Upper lobe of left lung (tissue), 4 donors: ENCODE results near the gene PAX5.

ENCODE experiments used
- CTCF ChIP-seq, 6 experiments: fragments of 450-650 bp in 4 of 6; fragments of 200-600 bp in 2 of 6; sonication (generic) in 2 of 6; IDR thresholded peaks; one replicate each; pipeline ENCODE4 v1.5.1; 2016 to 2019; ENCODE audit warnings: antibody characterized with exemption in 6 of 6
- POLR2A ChIP-seq, 4 donors: fragments of 450-650 bp; IDR thresholded peaks; one replicate each; pipeline ENCODE4 v1.5.1; 2016 to 2017; ENCODE audit warnings: antibody characterized with exemption in 4 of 4, mild to moderate bottlenecking in 2 of 4
- POLR2AphosphoS5 ChIP-seq, 2 donors: sonication (generic); formaldehyde crosslinking; IDR thresholded peaks; one replicate each; pipeline ENCODE4 v1.5.1; 2017; ENCODE audit warnings: antibody characterized with exemption in 2 of 2

- no peak for TF ChIP-seq POLR2AphosphoS5 (IDR thresholded peaks at IDR 0.05)
- TF ChIP-seq CTCF (IDR thresholded peaks at IDR 0.05): no peak
- TF ChIP-seq POLR2A (IDR thresholded peaks at IDR 0.05): no peak
Measured at GRCh38 chr9:36831381-36832161, 202.5 kb downstream of the PAX5 start.
